NCI-H1092 treated with DMSO at 0.1 percent for 48 hours (cell line): ENCODE data around the gene TPD52L1.
"Not testable (repeated sequence)": the region's sequence is repeated elsewhere in the genome, so short reads cannot be mapped to it uniquely, and the experiment has no call there.

Source experiments
- DNase-seq: peaks from one replicate; lab custom pipeline; 2025; lab: John Stamatoyannopoulos, UW

Gene TPD52L1

GRCh38 chr6:125271486-125272159 lies 118.0 kb downstream of the TPD52L1 start:
- DNase-seq = no peak

DNA sequence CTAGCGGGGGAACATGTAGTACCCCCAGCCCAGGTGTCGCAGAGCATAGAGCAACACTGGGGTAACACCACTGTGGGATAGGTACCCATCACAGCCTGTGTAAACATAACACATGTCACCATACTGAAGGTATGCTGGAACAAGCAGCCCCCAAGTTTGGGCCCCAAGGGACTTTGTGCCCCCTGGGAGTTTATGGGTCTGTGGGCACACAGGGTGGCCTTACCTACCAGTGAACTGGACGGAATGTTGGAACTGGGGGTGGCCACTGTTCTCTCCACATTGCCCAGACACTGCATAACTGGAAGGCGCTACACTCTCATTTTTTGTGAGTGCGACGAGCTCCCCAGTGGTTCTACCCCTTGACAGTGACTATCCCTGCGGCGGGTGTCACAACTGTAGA lies 119.7 kb downstream of the TPD52L1 start:
- DNase-seq = no peak

- no peak for DNase-seq
Observed at GRCh38 chr6:125273965-125274364, 120.4 kb downstream of the TPD52L1 start.

DNA sequence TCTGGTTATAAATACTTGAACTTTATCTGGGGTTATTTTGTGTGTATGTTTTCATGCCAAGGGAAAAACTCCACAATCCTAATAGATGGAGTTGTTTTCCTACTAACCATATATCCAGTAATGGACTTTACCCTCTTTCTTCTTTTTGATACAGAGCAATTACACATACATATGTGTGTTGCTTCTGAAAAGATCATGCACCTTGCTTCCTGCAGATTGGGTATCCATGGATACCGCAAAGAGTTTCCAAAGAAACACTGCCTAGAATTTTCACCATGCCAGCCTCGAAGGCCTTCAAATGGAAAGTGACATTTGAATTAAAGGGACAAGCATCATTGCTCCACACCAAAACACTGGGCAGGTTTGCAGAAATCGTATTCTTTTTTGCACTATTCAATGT lies 121.4 kb downstream of the TPD52L1 start:
- DNase-seq = no peak

GRCh38 chr6:125275779-125276178 lies 122.2 kb downstream of the TPD52L1 start:
- no peak for DNase-seq

DNA sequence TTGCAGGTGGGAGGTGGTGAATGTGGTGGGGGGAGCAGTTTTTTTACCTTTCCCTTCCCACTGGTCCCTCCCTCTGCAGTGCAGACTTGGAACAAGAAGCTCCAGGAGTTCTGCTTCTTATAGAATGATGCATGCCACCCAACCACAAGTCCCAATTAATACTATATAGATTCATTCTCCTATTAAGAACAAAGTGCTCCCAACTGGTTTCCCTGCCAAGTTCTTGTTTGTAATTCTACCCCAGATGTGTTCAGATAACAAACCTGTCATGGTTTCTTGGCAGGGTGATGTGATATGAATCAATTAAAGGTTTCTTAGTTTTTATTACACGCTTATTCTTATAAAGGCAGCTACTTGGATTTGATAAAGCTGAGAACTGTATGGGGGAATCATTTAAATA lies 124.3 kb downstream of the TPD52L1 start:
- DNase-seq = no peak

DNA sequence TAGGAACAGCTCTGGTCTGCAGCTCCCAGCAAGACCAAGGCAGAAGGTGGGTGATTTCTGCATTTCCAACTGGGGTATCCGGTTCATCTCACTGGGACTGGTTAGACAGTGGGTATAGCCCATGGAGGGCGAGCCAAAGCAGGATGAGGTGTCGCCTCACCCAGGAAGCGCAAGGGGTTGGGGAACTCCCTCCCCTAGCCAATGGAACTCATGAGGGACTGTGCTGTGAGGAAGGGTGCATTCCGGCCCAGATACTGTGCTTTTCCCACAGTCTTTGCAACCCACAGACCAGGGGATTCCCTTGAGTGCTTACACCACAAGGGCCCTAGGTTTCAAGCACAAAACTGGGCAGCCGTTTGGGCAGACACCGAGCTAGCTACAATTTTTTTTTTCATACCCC lies 126.4 kb downstream of the TPD52L1 start:
- DNase-seq = no peak

DNA sequence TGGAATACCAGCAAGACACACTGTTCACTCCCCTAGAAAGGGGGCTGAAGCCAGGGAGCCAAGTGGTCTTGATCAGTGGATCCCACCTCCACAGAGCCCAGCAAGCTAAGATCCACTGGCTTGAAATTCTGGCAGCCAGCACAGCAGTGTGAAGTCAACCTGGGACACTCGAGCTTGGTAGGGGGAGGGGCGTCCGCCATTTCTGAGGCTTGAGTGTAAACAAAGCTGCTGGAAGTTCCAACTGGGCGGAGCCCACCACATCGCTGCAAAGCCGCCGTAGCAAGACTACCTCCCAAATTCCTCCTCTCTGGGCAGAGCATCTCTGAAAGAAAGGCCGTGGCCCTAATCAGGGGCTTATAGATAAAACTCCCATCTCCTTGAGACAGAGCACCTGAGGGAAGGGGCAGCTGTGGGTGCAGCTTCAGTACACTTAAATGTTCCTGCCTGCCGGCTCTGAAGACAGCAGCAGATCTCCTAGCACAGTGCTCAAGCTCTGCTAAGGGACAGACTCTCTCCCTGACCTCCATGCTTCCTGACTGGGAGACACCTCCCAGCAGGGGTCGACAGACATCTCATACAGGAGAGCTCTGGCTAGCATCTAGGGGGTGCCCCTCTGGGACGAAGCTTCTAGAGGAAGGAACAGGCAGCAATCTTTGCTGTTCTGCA lies 126.9 kb downstream of the TPD52L1 start:
- not testable (repeated sequence) for DNase-seq

GRCh38 chr6:125282470-125282869 lies 128.9 kb downstream of the TPD52L1 start:
- not testable (repeated sequence) for DNase-seq

DNA sequence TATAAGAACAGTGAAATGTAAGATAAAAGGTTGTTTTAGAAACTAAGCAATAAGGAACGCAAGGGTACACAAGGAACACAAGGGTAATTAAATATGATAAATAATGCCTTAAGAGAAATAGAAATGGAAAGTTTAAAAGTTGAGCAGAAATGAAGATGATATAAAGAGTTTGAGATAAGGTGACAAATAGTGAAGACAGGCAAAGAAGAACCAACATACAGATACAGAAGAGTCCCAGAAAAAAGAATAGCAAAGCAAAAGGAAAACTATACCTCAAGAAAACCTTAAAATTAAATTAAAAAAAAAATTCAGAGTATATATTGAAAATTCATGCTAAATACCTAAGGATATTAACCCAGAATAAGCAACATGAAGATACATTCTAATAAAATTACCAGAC lies 131.8 kb downstream of the TPD52L1 start:
- no peak for DNase-seq

- DNase-seq = no peak
Observed at GRCh38 chr6:125285936-125286335, 132.4 kb downstream of the TPD52L1 start.

- DNase-seq = no peak
Observed at GRCh38 chr6:125287718-125288117, 134.1 kb downstream of the TPD52L1 start.

DNA sequence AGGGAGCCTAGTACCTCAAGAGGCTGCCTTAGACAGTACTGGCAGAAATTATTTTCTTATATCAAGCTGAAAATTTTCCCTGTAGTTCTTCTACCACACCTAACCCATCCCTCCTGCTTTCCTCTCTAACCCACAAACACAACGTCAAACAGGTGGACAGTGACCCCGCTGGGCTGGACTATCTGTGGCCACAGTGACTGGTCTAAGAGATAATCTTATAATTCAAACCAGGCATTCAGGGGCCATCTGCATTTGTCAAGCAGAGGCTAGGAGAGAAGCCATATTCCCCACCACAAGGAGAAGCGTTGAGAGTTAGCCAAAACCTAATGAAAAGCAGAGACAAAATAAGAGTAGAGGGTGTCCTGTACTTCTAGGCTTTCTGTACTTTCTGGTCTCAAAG lies 140.0 kb downstream of the TPD52L1 start:
- DNase-seq = no peak

DNA sequence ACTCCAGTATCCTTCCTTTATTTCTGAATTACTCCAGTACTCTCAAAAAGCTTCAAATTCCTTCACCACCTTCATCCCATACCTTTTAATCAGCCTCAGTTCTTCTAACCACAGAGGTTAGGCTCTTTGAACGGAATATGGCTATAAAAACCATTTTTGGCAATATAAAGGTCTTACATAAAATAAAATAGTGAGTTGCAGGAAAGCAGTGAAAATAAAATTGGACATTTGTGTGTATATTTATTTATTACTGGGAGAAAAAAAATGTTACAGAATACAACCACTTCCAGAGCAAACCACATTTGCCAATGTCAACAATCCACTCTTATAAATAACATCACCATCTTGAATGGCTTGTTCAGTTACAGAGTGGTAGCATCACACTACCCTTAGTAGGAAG lies 140.5 kb downstream of the TPD52L1 start:
- no peak for DNase-seq

GRCh38 chr6:125294925-125295324 lies 141.4 kb downstream of the TPD52L1 start:
- DNase-seq = peak; percentile 9

DNA sequence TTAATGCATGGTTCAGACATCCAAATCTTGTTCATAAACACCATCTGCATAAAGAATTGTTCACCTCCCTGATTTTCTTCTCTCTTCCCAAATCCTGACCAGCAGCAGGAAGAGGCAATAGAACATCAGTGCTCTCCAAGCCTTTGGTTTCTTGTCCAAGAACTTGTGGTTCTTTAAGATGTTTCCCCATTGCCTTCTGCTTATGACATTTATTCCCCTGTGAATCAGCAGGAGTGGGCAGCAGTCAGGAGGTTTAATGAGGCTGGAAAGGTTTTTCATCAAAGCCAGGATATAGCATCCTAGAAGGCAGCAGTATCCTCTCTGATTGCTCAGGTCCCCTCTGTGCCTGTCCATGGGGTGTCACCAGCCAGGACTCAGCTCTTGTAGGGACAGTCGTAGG lies 142.9 kb downstream of the TPD52L1 start:
- no peak for DNase-seq

- DNase-seq = no peak
Observed at GRCh38 chr6:125299257-125299656, 145.7 kb downstream of the TPD52L1 start.

DNA sequence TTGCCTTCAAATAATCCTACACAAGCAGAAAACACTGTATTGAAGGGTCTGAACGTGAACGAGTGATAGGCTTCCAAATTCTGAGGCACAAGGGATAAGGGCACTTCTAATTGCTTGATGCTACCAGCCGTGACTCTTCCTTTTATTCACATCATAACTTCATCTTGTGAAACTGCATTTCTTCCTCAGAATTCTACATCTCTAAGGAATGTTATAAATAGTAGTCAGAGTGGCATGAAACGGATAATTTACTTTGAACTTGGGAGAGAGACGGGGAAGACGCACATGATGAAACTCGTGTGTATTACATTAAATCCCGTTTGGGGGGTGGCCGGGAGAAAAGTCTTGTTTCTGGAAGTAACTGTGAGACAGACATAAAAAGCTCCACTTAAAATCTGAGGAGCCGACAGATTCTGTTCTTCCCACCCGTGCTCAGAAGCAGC lies 147.4 kb downstream of the TPD52L1 start:
- DNase-seq = peak; percentile 43

DNA sequence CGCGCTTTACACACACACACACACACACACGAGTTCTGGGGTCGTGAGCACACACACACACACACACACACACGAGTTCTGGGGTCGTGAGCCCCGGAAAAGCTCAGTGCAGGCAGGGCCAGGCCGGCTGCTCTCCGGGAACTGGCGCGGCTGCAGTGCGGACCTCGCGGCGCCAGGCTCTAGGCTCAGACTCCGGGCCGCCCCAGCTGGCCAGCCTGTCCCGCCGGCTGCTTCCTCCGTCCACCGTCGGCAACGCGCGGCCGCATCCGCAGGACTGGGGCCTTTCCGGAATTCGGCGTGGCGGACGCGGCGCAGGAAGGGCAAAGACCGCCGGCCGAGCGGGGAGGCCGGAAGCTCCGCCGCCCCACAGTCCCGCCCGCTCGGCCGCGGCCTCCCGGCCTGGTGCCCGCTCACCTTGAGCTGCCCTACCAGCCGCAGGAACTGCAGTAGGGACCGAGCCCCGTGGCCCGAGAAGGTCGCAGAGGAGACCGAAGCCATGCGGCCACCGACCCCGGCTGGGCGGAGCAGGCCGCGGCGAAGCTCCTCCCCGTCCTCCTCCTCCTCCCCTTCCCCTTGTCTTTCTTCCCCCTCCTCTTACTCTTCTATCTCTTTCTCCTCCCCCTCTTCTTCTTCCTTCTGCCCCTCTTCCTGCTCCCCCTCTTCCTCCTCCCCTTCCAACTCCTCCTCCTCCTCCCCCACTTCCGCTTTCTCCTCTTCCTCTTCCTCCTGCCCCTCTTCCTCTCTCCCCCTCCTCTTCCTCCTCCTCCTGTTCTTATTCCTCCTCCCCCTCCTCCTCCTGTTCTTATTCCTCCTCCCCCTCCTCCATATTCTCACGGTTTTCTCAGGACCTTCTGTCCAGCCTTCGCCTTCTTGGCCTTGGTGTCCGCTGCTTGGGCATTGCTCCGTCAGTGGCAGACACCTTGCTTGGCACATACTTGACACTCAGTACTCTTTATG lies 148.1 kb downstream of the TPD52L1 start, which contains the start of gene HDDC2:
TSS of gene HDDC2 (minus strand) at position 533 of the 957 bp plus-strand sequence. CDS start at position 498, 35 bp downstream.
- peak; percentile 46 for DNase-seq

DNA sequence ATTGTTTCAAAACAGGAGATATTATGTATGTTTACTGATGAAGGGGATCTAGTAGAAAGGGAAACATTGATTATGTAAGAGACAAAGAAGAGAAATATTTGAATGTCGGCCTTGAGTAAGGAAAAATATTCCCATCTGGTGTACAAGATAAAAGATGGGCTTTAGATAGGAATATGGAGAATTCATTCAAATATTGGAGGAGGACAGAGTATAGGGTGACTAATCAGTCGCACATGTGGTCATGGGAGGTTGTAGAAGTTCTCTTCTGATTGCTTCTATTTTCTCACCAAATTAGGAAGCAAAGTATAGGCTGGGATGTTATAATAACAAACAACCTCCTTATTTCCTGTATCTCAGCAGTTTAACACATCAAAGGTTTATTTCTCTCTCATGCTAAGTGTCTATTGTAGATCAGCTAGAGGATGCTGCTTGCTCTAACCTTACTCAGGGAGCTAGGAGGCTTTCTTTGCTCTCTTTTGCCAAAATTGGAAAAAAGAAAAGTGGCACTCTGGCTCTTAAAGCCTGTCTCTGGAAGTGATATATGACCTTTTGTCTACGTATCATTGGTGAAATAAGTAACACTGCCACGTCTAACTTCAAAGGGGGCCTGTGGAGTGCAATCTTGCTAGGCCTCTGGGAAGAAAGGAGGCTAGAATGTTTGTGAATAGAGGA lies 149.4 kb downstream of the TPD52L1 start:
- DNase-seq = no peak

DNA sequence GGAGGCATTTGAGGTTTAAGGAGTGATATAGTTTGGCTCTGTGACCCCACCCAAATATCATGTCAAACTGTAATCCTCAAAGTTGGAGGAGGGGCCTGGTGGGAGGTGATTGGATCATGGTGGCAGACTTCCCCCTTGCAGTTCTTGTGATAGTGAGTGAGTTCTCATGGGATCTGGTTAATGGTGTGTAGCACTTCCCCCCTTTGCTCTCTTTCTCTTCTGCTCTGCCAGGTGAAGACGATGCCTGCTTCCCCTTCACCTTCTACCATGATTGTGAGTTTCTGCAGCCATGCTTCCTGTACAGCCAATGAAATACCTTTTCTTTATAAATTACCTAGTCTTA lies 149.9 kb downstream of the TPD52L1 start:
- no peak for DNase-seq
